ENCODE data around the gene RPS27A.

- TF ChIP-seq, protein P1, sequence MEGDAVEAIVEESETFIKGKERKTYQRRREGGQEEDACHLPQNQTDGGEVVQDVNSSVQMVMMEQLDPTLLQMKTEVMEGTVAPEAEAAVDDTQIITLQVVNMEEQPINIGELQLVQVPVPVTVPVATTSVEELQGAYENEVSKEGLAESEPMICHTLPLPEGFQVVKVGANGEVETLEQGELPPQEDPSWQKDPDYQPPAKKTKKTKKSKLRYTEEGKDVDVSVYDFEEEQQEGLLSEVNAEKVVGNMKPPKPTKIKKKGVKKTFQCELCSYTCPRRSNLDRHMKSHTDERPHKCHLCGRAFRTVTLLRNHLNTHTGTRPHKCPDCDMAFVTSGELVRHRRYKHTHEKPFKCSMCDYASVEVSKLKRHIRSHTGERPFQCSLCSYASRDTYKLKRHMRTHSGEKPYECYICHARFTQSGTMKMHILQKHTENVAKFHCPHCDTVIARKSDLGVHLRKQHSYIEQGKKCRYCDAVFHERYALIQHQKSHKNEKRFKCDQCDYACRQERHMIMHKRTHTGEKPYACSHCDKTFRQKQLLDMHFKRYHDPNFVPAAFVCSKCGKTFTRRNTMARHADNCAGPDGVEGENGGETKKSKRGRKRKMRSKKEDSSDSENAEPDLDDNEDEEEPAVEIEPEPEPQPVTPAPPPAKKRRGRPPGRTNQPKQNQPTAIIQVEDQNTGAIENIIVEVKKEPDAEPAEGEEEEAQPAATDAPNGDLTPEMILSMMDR (IDR thresholded peaks at IDR 0.05) = no peak
- TF ChIP-seq POLR2A (IDR thresholded peaks at IDR 0.05; ENCODE audit: low read depth) (no peak), EP300 (IDR thresholded peaks at IDR 0.05) (no peak), POLR2AphosphoS5 (IDR thresholded peaks at IDR 0.05) (no peak)
These were observed 10.1 kb downstream of the RPS27A start for GRCh38 chr2:55242617-55243016.
